ENCODE data around the gene MTMR12. TPM values are rescaled to one million over a fixed set of nuclear protein-coding genes. Genes with fewer than 3 reads are reported as not detected.

The MTMR12 gene
- total and polyA plus RNA-seq, 2 of the 13 experiments (the other 11 are each of a cell fraction or from before 2014, with no cell fraction given), result 23.4 to 36.6 TPM

- TF ChIP-seq RAD51 (IDR thresholded peaks at IDR 0.05; ENCODE audit: borderline replicate concordance) (no peak), CEBPG (CRISPR knock-in tag; IDR thresholded peaks at IDR 0.05) (peak; percentile 30; the same call in 1 of the 2 replicates), FOXJ3 (CRISPR knock-in tag; IDR thresholded peaks at IDR 0.05; ENCODE audit: borderline replicate concordance) (no peak), MATR3 (CRISPR knock-in tag; IDR thresholded peaks at IDR 0.05) (no peak), WIZ (CRISPR knock-in tag; IDR thresholded peaks at IDR 0.05) (no peak), POLR2A (IDR thresholded peaks at IDR 0.05; ENCODE audit: insufficient read depth in 1 of 2, low read depth in 2 of 2, low read length in 2 of 2) (no peak), ZNF543 (CRISPR knock-in tag; IDR thresholded peaks at IDR 0.05) (no peak), PRDM10 (CRISPR knock-in tag; IDR thresholded peaks at IDR 0.05; ENCODE audit: low read depth) (0 out of 2 replicates have a peak, but pooled peaks have one; percentile 33), HNF1B (CRISPR knock-in tag; IDR thresholded peaks at IDR 0.05) (no peak), FOXK1 (CRISPR knock-in tag; IDR thresholded peaks at IDR 0.05; ENCODE audit: borderline replicate concordance, low read depth) (peak; percentile 29; the same call in 1 of the 2 replicates), RNF219 (CRISPR knock-in tag; IDR thresholded peaks at IDR 0.05) (no peak), FOXM1 (CRISPR knock-in tag; IDR thresholded peaks at IDR 0.05) (no peak), NCOR1 (IDR thresholded peaks at IDR 0.05; ENCODE audit: borderline replicate concordance, low read length) (no peak; the same call in 1 of the 2 replicates), SP4 (CRISPR knock-in tag; IDR thresholded peaks at IDR 0.05) (no peak), TCF7 (IDR thresholded peaks at IDR 0.05; ENCODE audit: low read depth) (peak; percentile 70), RXRB (CRISPR knock-in tag; IDR thresholded peaks at IDR 0.05; ENCODE audit: borderline replicate concordance) (no peak), EP300 (IDR thresholded peaks at IDR 0.05; ENCODE audit: low read depth in 2 of 2, low read length in 2 of 2) (peak in 1 of 2 experiments; percentile 66; a peak in 2 of 4 replicates), EP300 (CRISPR knock-in tag; IDR thresholded peaks at IDR 0.05; ENCODE audit: borderline replicate concordance) (no peak; the same call in 1 of the 2 replicates), PHF21A (CRISPR knock-in tag; IDR thresholded peaks at IDR 0.05) (peak; percentile 16; the same call in 1 of the 2 replicates), NR2C2 (CRISPR knock-in tag; IDR thresholded peaks at IDR 0.05; ENCODE audit: borderline replicate concordance) (peak; percentile 49), ZNF749 (CRISPR knock-in tag; IDR thresholded peaks at IDR 0.05; ENCODE audit: borderline replicate concordance) (no peak), HOXD1 (CRISPR knock-in tag; IDR thresholded peaks at IDR 0.05) (no peak), HNF4A (CRISPR knock-in tag; IDR thresholded peaks at IDR 0.05) (peak; percentile 87), ZNF430 (CRISPR knock-in tag; IDR thresholded peaks at IDR 0.05) (no peak)
These were observed 30.4 kb upstream of the MTMR12 start (continued) for GRCh38 chr5:32343058-32343672.

All from HepG2 (cell line).